Heart left ventricle (tissue), 16 donors: ENCODE measurements around the gene ATOH1. TPM values are rescaled to one million over a fixed set of nuclear protein-coding genes. Genes with fewer than 3 reads are reported as not detected.

Experiments used
- ATAC-seq, 4 donors: fragments of 200-7000 bp; cut with Tn5 transposase; one replicate each; pipeline ENCODE4 v1.9.1; 2020 to 2022; ENCODE audit warnings: moderate library complexity in 4 of 4, mild to moderate bottlenecking in 3 of 4, moderate number of reproducible peaks in 1 of 4
- DNase-seq, 5 donors: peaks; one replicate each; pipeline ENCODE4 v3.0.0-alpha.2; 2020
- H3K27ac ChIP-seq, 12 donors: fragments of 200-600 bp; sonication (generic) in 4 of 12; one replicate each; pipeline versions ENCODE4 v1.5.0 to v1.8.0; 2016 to 2022; ENCODE audit warnings: mild to moderate bottlenecking in 2 of 12
- H3K27me3 ChIP-seq, 9 donors: fragments of 200-600 bp; sonication (generic) in 2 of 9; one replicate each; pipeline versions ENCODE4 v1.5.1 to v1.8.0; 2016 to 2022; ENCODE audit warnings: mild to moderate bottlenecking in 3 of 9
- H3K36me3 ChIP-seq, 9 donors: fragments of 200-600 bp; sonication (generic) in 2 of 9; one replicate each; pipeline versions ENCODE4 v1.5.0 to v1.8.0; 2018 to 2022; ENCODE audit warnings: mild to moderate bottlenecking in 2 of 9
- H3K4me1 ChIP-seq, 12 donors: fragments of 200-600 bp; sonication (generic) in 4 of 12; one replicate each; pipeline versions ENCODE4 v1.5.0 to v1.8.0; 2016 to 2022; ENCODE audit warnings: mild to moderate bottlenecking in 3 of 12
- H3K4me3 ChIP-seq, 12 donors: fragments of 200-600 bp; sonication (generic) in 4 of 12; one replicate each; pipeline versions ENCODE4 v1.5.0 to v1.8.0; 2017 to 2022; ENCODE audit warnings: mild to moderate bottlenecking in 9 of 12, moderate library complexity in 4 of 12
- H3K9me3 ChIP-seq, 12 donors: fragments of 200-600 bp; sonication (generic) in 4 of 12; one replicate each; pipeline versions ENCODE4 v1.5.0 to v1.8.0; 2016 to 2022; ENCODE audit warnings: mild to moderate bottlenecking in 1 of 12
- CTCF ChIP-seq, 12 donors: fragments of 200-600 bp; sonication (generic) in 4 of 12; IDR thresholded peaks; one replicate each; pipeline versions ENCODE4 v1.5.0 to v1.8.0; 2018 to 2022; ENCODE audit warnings: antibody characterized with exemption in 12 of 12, mild to moderate bottlenecking in 5 of 12
- POLR2A ChIP-seq, 2 donors: fragments of 450-650 bp; IDR thresholded peaks; one replicate each; pipeline ENCODE4 v1.6.1; 2017; ENCODE audit warnings: antibody characterized with exemption in 2 of 2, mild to moderate bottlenecking in 2 of 2, moderate library complexity in 2 of 2
- WGBS, 4 donors: extraction: QIAGEN DNeasy Blood & Tissue Kit in 2 of 4; methylation state at CpG; one replicate each; pipeline versions ENCODE4 v1.1.5 to v1.1.7; 2013 to 2018; 5-methylcytosine and 5-hydroxymethylcytosine counted together
- intact Hi-C, 10 donors: fragments of 100-400 bp; cut with DNase I; formaldehyde crosslinking; loops; one replicate each; pipeline versions ENCODE4 v1.11.1 to v1.14.2; 2022
- polyA plus RNA-seq, 2 donors: library from polyadenylated mRNA; stranded (reverse); fragments of 200-250 nt; gene quantifications; one replicate each; pipeline ENCODE4 v1.2.3, GENCODE V29; 2013
- total RNA-seq, 9 donors: library from RNA; depleted of rRNA in 2 of 9; stranded (reverse); fragments of >200 nt in 2 of 9; fragmentation: NEBNext Ultra II Directional in 3 of 9; extraction: Animal tissue kit (Norgen Biotek cat#: 25700) in 3 of 9; gene quantifications; one replicate each; pipeline versions ENCODE4 v1.1.0 to v1.2.4, GENCODE V29; 2016 to 2023
- donor health status: ischemic (EF 13 %, LVEDD 7.1; RV severe dilation, severe dysfunction).
- donor health status: healthy with polysubstance abuse.
- donor health status: DM: no; HTN: yes; CAD: no.
- donor health status: DM: no; HTN: no; CAD: no.
- donor health status: ischemic (EF 25% LVEDD 6.9; RV normal size, moderate dysfunction).
- donor health status: ischemic (EF 25% LVEDD 5.7; RV mildly dilated, moderate dysfunction).
- donor health status: healthy.
- donor health status: DM: yes; HTN: yes; CAD: no.
- donor health status: ischemic (EF 35%, LVEDD 5.7; RV mildly dilated, moderate dysfunction).
- donor health status: nonischemic (EF 11% LVEDD 7.7; RV severe dilation, severe dysfunction).
- donor health status: DM: yes; HTN: yes; CAD: no.
- donor health status: PGD.
- donor health status: ischemic (EF 29% LVEDD 5.4; RV normal size, mild dysfunction).
- donor health status: nonischemic (EF 23%, LVEDD 6.1; RV moderate dilation, normal function).

ATOH1 gene
- total and polyA plus RNA-seq, 11 donors = not detected

GRCh38 chr4:93834249-93835066, 5.9 kb downstream of the ATOH1 start:
- ATAC-seq = no peak
- DNase-seq = no peak
- no peak overlapping the region for H3K27ac ChIP-seq
- H3K36me3 ChIP-seq = no peaks in the 10 kb centered on the region
- no peak for TF ChIP-seq POLR2A (IDR thresholded peaks at IDR 0.05)
- no peak for TF ChIP-seq CTCF (IDR thresholded peaks at IDR 0.05)
- intact Hi-C loops = no loop called here
- no peaks in the 10 kb centered on the region for H3K9me3 ChIP-seq
- peaks cover 21 to 79% (median 54%) of the 10 kb centered on the region in 9 donors for H3K27me3 ChIP-seq
- H3K4me3 ChIP-seq = peak overlapping the region in 6 of 12 donors; percentile 4 to 28 (median 18)
- H3K4me1 ChIP-seq = peaks cover 0 to 15% (median 4%) of the 10 kb centered on the region in 12 donors
- 5 to 14% (median 11%) methylated on average over 39 to 42 of the region's 42 CpGs for whole genome bisulfite sequencing, 4 donors

DNA sequence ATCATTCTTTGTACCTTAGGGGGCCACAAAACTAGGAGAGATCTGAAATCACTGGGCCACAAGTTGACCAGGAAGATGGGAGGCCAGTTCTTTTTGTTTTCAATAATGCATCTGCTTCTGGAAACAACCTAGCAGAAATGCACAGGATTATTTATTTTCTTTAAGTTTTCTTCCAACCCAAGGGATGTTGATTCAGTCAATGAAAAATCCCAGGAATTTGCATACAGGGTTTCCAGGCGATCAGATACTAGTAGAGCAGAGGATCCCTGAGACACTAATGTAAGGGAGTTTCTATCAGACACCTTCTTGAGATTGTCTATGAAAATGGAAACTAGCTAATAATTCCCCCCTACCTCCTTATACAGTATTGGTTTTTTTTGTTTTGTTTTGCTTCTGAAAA, 7.4 kb downstream of the ATOH1 start:
- Histone ChIP-seq H3K36me3 (no peaks in the 10 kb centered on the region), H3K27ac (no peak overlapping the region), H3K4me3 (no peak overlapping the region), H3K27me3 (peaks cover 11 to 64% (median 40%) of the 10 kb centered on the region in 9 donors), H3K4me1 (peaks cover 0 to 9% (median 0%) of the 10 kb centered on the region in 12 donors), H3K9me3 (no peaks in the 10 kb centered on the region)
- DNase-seq (no peak), ATAC-seq (no peak)
- TF ChIP-seq CTCF (IDR thresholded peaks at IDR 0.05) = no peak
- TF ChIP-seq POLR2A (IDR thresholded peaks at IDR 0.05) = no peak
- intact Hi-C loops = no loop called here
- 72 to 81% (median 76%) methylated on average over 1 of the region's 1 CpG for WGBS, 4 donors

GRCh38 chr4:93839704-93840103, 11.2 kb downstream of the ATOH1 start:
- no peak overlapping the region for H3K4me3 ChIP-seq
- no peaks in the 10 kb centered on the region for H3K9me3 ChIP-seq
- ATAC-seq (no peak), DNase-seq (no peak)
- 53 to 62% (median 60%) methylated on average over 4 of the region's 4 CpGs for WGBS, 4 donors
- H3K27me3 ChIP-seq = peaks cover 0 to 26% (median 4%) of the 10 kb centered on the region in 9 donors
- no peak overlapping the region for H3K27ac ChIP-seq
- intact Hi-C loops = no loop called here
- H3K4me1 ChIP-seq = peaks cover 0 to 3% (median 0%) of the 10 kb centered on the region in 12 donors
- TF ChIP-seq POLR2A (IDR thresholded peaks at IDR 0.05) = no peak
- H3K36me3 ChIP-seq = no peaks in the 10 kb centered on the region

DNA sequence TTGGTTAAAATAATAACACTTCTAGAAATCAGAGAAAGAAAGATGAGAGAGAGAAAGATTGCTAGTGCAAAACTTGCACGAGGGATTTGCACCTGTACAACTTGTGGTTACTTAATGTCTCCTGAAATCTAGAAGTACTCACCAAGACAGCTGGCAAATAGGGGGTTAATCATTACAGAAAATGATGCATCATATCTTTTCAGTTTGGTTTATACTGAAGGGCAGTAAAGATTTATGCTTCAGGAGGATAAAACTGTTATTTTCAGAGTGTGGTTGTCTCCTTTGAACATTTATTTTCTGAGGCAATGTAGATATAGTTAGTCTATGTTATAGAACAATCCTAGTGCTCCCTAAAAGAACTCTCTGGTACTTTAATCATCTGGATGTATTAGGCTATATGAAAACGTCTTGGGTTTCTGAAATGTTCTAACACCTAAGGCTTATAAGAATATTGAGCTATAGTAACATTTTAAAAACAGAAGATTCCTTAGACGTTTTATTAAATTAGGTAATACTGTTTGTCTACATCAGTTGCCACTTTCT, 13.3 kb downstream of the ATOH1 start:
- TF ChIP-seq CTCF (IDR thresholded peaks at IDR 0.05) = no peak
- no peak for TF ChIP-seq POLR2A (IDR thresholded peaks at IDR 0.05)
- no peak overlapping the region for H3K27ac ChIP-seq
- no peak overlapping the region for H3K4me3 ChIP-seq
- no peaks in the 10 kb centered on the region for H3K4me1 ChIP-seq
- no peaks in the 10 kb centered on the region for H3K9me3 ChIP-seq
- intact Hi-C loops = no loop called here
- WGBS, 4 donors = 64 to 74% (median 72%) methylated on average over 3 of the region's 3 CpGs
- H3K36me3 ChIP-seq = no peaks in the 10 kb centered on the region
- DNase-seq (no peak), ATAC-seq (no peak)
- peaks cover 0 to 8% (median 0%) of the 10 kb centered on the region in 9 donors for H3K27me3 ChIP-seq
